ENCODE results near the gene CD34.

DNA sequence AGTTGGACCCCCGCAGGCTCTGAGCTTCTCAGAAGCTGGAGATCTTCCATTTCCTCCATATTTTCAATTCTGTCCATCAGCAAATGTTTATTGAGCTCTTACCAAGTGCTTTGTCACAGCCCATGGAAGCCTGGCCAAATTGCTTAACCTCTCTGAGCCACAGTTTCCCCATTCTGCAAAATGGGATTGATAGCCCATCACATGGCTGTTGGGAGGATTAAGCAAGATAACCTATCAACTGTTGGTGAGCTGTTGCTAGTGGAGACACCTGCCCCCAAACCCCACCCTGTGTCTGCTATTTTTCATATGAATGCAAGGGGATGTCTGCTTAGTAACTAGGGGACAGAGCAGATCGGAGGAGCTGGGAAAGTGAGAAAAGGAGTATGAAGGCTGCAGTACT is 38.3 kb downstream of the CD34 start:
- no peak for TF ChIP-seq CTCF (IDR thresholded peaks at IDR 0.05)
- no peak for TF ChIP-seq POLR2A (IDR thresholded peaks at IDR 0.05)
